ENCODE results near the gene INTS11. TPM values are rescaled to one million over a fixed set of nuclear protein-coding genes. Genes with fewer than 3 reads are reported as not detected.

Gene INTS11
- total RNA-seq, 1 donor from 2014 or later, result 106 TPM

DNA sequence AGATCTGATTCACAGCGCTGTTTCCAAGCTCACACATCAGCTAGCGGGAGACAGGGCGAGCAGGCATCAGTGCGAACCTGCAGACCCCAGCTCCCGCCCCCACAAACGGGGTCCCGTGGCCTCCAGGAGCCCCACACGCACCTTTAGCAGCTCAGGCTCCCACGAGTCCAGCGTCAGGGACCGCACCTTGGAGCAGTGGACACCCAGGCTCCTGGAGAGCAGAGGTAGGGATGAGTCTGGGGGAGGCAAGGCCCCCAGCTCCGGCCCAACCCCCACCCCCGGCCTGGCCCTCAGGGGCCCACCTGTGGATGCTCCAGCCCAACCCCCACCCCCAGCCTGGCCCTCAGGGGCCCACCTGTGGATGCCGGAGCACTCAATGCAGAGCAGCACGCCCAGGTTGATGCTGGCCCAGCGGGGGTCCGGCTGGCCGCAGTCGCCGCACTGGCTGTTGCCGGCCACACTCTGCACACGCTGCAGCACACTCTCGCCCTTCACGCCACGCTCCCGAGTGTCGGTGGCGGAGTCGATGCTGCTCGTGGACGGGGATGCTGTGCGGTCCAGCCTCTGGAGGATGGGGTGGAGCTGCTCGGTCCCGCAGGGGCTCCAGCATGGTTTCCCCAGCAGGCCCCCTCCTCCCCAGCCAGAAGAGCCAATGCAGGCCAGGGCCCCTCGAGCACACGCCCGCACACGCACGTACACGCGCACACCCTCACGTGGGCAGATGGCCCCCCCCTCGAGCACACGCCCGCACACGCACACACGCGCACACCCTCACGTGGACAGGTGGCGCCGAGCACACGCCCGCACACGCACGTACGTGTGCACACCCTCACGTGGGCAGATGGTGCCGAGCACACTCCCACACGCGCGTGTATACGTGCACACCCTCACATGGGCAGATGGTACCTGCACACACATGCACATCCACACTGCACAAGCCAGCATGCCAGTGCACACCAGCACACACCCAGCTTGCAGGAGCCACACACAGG is 28.1 kb downstream of the INTS11 start:
- Mint-ChIP-seq H3K36me3 (ENCODE audit: unreplicated experiment) (no peaks in the 10 kb centered on the region), H3K4me1 (ENCODE audit: unreplicated experiment) (peaks cover 3% of the 10 kb centered on the region), H3K4me3 (ENCODE audit: unreplicated experiment) (no peak overlapping the region), H3K27me3 (ENCODE audit: unreplicated experiment) (no peaks in the 10 kb centered on the region), H3K9me3 (ENCODE audit: unreplicated experiment) (no peaks in the 10 kb centered on the region), H3K27ac (ENCODE audit: unreplicated experiment) (no peak overlapping the region)
- DNase-seq (ENCODE audit: extremely low spot score, unreplicated experiment), result no peak
- TF ChIP-seq, protein P1, sequence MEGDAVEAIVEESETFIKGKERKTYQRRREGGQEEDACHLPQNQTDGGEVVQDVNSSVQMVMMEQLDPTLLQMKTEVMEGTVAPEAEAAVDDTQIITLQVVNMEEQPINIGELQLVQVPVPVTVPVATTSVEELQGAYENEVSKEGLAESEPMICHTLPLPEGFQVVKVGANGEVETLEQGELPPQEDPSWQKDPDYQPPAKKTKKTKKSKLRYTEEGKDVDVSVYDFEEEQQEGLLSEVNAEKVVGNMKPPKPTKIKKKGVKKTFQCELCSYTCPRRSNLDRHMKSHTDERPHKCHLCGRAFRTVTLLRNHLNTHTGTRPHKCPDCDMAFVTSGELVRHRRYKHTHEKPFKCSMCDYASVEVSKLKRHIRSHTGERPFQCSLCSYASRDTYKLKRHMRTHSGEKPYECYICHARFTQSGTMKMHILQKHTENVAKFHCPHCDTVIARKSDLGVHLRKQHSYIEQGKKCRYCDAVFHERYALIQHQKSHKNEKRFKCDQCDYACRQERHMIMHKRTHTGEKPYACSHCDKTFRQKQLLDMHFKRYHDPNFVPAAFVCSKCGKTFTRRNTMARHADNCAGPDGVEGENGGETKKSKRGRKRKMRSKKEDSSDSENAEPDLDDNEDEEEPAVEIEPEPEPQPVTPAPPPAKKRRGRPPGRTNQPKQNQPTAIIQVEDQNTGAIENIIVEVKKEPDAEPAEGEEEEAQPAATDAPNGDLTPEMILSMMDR (IDR thresholded peaks at IDR 0.05), result no peak

DNA sequence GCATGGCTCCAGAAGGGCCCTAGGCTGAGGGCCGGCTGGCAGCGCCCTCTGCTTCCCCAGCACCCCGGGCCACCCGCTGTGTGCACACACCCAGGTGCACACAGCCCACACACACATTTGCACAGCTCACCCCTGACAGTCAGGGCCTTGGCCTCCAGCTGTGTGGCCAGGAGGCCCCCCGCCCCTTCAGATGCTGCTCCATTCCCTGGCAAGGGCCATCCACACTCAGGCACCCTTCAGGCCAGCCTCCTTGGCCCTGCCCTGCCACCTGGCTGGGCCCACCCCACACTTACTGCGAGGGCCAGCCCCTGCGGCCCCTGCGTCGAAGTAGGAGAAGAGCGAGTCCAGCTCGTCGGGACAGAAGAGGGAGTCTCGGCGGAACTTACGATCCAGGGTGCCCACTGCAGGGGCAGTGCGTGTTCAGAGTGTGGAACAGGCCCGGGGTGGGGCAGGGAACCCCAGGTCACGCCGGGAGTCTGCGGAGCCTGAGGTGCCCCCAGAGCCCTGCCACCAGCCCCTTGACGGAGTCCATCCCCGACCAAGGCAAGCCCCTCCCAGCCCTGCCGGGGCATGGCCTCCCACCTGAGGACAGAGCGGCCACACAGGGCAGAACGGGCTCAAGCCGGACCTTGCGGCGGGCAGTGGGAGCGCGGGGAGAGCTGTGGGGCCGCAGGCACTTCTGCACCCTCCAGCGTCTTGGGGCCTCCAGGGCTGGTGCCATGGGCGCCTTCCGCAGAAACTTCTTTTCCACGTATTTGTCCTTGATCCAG is 29.1 kb downstream of the INTS11 start:
- no peak for DNase-seq (ENCODE audit: extremely low spot score, unreplicated experiment)
- H3K27ac Mint-ChIP-seq (ENCODE audit: unreplicated experiment), result no peak overlapping the region
- no peaks in the 10 kb centered on the region for H3K27me3 Mint-ChIP-seq (ENCODE audit: unreplicated experiment)

DNA sequence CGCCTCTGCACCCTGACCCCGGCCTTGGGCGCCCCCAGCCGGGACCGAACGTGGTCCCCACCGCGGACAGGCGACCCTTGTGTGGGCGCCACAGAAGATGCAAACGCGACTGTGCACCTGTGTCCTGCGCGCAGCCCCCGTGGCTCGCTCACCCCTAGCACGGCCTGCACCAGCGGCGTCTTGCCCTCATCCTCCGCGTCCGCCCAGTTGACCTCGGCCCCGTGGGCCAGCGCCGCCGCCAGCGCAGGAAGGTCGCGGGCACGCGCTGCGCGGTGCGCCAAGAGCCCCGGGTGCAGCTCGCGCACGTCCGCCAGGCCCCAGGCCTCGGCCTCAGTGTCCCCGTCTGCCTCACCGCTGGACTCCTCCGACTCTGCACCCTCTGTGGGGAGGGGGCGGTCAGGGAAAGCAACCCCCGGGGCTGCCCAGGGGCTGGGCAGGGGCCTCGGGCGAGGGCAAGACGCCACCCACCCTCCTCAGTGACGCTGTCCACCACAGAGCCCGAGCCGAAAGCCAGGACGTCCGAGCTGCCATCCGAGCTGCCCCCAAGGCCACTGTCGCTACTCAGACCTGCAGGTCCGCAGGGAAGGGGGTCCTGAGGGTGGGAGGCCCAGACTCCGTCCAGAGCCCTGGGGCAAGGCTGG is 30.1 kb downstream of the INTS11 start:
- Mint-ChIP-seq H3K36me3 (ENCODE audit: unreplicated experiment) (no peaks in the 10 kb centered on the region), H3K4me3 (ENCODE audit: unreplicated experiment) (no peak overlapping the region), H3K4me1 (ENCODE audit: unreplicated experiment) (peaks cover 4% of the 10 kb centered on the region), H3K27me3 (ENCODE audit: unreplicated experiment) (no peaks in the 10 kb centered on the region), H3K9me3 (ENCODE audit: unreplicated experiment) (no peaks in the 10 kb centered on the region), H3K27ac (ENCODE audit: unreplicated experiment) (no peak overlapping the region)
- DNase-seq (ENCODE audit: extremely low spot score, unreplicated experiment), result no peak
- TF ChIP-seq, protein P1 (IDR thresholded peaks at IDR 0.05), result no peak

More for the DNA sequence above, 29.1 kb downstream of the INTS11 start:
- TF ChIP-seq, protein P1 (IDR thresholded peaks at IDR 0.05), result no peak
- Mint-ChIP-seq H3K36me3 (ENCODE audit: unreplicated experiment) (no peaks in the 10 kb centered on the region), H3K9me3 (ENCODE audit: unreplicated experiment) (no peaks in the 10 kb centered on the region), H3K4me3 (ENCODE audit: unreplicated experiment) (no peak overlapping the region), H3K4me1 (ENCODE audit: unreplicated experiment) (peaks cover 4% of the 10 kb centered on the region)

DNA sequence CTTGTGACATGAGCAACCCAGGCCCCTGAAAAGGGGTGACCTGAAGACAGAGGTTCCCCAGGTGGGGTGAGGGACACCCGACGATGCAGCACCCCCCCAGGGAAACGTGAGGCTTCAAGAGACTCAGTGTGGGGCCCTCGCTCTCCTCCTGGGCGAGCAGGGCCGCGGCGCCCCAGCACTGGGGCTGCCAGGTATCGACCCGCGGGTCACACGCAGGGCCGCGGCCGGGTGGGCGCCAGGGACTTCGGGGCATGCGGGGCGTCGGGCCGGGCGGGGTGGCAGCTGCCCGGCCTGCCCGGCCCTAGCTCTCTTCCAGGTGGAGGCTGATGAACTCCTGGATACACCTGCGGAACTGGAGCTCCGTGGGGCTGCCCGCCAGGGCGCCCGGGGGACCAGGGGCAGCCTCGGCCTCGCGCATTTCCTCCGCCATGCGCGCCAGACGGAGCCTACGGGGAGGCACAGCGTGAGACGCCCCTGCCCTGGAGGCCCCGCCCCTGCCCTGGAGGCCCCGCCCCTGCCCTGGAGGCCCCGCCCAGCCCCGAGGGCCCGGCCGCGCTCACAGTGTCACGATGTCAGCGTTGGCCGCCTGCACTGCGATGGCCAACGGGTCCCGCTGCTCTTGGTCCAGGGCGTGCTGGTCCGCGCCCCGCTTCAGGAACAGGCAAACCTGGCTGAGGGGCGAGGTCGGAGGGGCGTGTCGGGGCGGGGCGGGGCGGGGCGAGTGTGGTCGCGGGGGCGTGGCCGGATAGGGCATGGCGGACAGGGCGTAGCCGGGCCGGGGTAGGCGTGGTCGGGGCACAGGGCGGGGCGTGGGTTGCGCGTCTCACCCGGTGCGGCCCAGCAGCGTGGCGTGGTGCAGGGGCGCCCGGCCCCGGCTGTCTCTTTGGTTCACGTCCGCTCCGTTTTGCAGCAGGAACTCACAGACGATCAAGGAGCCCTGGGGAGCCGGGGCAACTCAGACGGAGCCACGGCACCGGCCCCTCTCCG is 30.9 kb downstream of the INTS11 start:
- no peak overlapping the region for H3K4me3 Mint-ChIP-seq (ENCODE audit: unreplicated experiment)
- TF ChIP-seq, protein P1 (IDR thresholded peaks at IDR 0.05), result no peak
- no peaks in the 10 kb centered on the region for H3K9me3 Mint-ChIP-seq (ENCODE audit: unreplicated experiment)
- H3K4me1 Mint-ChIP-seq (ENCODE audit: unreplicated experiment), result peaks cover 4% of the 10 kb centered on the region
- no peaks in the 10 kb centered on the region for H3K36me3 Mint-ChIP-seq (ENCODE audit: unreplicated experiment)
- no peak overlapping the region for H3K27ac Mint-ChIP-seq (ENCODE audit: unreplicated experiment)
- DNase-seq (ENCODE audit: extremely low spot score, unreplicated experiment), result no peak
- no peaks in the 10 kb centered on the region for H3K27me3 Mint-ChIP-seq (ENCODE audit: unreplicated experiment)
